Measurements from ENCODE around the gene NDST1.

The NDST1 gene

DNA sequence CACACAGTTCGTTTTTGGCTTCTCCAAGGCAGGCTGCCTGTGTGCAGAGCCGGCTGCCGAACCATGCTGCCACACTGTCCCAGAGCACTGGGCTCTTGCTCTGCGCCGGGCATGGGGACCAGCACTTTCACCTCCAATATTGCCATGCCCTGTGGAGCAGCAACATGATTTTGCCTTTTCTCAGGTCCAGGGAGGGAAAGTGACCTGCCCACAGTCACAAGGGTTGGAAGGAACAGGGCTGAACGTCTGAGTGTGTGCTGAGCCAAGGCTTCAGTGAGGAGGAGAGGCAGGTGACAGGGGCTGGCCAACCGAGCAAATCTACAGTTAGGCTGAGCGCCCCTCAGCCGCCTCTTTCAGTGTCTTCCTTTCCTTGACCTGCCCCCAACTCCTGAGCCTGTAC lies 98.5 kb downstream of the NDST1 start:
- DNase-seq (ENCODE audit: low read depth in 2 of 2) = no peak

- no peak for DNase-seq (ENCODE audit: low read depth in 2 of 2)
Measured at GRCh38 chr5:150607105-150607504, 99.2 kb downstream of the NDST1 start.

Data from stimulated activated CD4-positive, alpha-beta T cell treated with anti-CD3 and anti-CD28 coated beads, Interleukin-15, amount 100 ng/mL, for 48 hours (primary cell).